IPS-NIHi7 (cell line): ENCODE results near the gene COL6A3.
"Not testable (repeated sequence)": the region's sequence is repeated elsewhere in the genome, so short reads cannot be mapped to it uniquely, and the experiment has no call there.

Experiments used
- DNase-seq: peaks from one replicate; pipeline ENCODE4 v3.0.0; 2012; ENCODE audit warnings: mixed read lengths; ENCODE audit errors: extremely low spot score

COL6A3 gene

GRCh38 chr2:237384672-237385020 lies 29.3 kb downstream of the COL6A3 start:
- no peak for DNase-seq

DNA sequence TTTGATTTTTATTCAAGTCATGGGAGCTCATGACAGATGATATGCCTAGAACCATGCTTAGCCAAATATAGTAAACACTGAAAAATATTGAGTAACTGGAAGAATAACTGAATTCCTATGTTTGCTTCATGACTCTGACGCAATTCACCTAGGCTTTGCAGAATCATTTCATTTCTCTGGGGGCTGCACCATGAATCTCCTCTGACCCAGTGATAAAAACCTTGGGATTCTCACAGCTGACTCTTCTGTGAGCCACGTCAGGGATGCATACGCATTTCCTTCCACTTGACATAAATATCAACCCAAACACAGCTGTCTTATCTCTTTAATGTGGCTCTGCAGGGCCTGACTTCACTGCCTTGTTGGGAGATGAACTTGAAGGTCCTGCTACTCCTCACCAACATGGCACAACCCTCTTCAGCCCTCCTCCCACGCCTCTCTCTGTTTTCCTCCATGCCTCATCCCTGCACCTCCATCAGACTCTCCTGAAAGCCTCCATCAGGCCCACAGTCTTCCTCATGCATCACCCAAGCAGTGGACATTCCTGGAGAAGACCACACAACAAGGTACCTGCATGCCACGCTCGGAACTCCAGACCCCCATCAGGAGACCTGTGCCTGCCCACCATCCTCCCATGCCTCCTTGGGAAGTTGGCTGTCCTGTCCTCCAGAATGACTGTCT lies 29.8 kb downstream of the COL6A3 start:
- DNase-seq: no peak

- DNase-seq: no peak
Observed at GRCh38 chr2:237380768-237381167, 33.2 kb downstream of the COL6A3 start.

DNA sequence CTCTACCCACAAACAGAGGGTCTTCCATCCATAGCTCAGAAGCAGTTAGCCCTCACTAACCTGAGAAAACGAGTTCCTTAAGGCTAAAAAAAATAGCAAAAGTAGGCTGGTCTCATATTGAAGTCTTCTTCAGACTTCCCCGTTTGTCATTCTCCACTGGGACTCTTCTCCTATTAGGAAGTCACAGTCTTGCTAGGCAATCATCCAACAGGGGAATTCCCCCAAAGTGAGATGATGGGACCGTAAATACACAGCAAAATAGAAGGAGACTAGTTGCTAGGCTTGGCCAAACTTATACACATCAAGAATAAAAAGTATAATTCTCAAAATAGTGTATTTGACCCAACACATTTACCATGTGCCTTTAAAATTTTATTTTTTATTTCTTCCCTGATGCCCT lies 34.3 kb downstream of the COL6A3 start:
- no peak for DNase-seq

GRCh38 chr2:237378650-237379049 lies 35.3 kb downstream of the COL6A3 start:
- DNase-seq: no peak

GRCh38 chr2:237374284-237375060 lies 39.5 kb downstream of the COL6A3 start:
- no peak for DNase-seq

- DNase-seq: no peak
Observed at GRCh38 chr2:237371856-237372255, 42.1 kb downstream of the COL6A3 start.

- DNase-seq: no peak
Observed at GRCh38 chr2:237365671-237366070, 48.3 kb downstream of the COL6A3 start.

DNA sequence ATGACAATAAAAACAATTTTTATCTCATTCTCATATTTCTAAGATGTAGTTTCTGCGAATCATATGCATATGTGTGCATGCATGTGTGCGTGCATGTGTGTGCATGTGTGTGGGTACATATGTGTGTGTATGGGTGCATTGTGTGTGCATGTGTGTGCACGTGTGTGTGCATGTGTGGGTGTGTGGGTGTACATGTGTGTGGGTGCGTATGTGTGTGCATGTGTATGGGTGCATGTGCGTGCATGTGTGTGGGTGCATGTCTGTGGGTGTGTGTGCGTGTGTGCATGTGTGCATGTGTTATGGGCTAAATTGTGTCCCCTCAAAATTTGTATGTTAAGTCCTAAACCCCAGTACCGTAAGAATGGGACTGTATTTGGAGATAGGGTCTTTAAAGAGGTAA lies 49.3 kb downstream of the COL6A3 start:
- DNase-seq: no peak

- no peak for DNase-seq
Observed at GRCh38 chr2:237361194-237362004, 52.6 kb downstream of the COL6A3 start.

DNA sequence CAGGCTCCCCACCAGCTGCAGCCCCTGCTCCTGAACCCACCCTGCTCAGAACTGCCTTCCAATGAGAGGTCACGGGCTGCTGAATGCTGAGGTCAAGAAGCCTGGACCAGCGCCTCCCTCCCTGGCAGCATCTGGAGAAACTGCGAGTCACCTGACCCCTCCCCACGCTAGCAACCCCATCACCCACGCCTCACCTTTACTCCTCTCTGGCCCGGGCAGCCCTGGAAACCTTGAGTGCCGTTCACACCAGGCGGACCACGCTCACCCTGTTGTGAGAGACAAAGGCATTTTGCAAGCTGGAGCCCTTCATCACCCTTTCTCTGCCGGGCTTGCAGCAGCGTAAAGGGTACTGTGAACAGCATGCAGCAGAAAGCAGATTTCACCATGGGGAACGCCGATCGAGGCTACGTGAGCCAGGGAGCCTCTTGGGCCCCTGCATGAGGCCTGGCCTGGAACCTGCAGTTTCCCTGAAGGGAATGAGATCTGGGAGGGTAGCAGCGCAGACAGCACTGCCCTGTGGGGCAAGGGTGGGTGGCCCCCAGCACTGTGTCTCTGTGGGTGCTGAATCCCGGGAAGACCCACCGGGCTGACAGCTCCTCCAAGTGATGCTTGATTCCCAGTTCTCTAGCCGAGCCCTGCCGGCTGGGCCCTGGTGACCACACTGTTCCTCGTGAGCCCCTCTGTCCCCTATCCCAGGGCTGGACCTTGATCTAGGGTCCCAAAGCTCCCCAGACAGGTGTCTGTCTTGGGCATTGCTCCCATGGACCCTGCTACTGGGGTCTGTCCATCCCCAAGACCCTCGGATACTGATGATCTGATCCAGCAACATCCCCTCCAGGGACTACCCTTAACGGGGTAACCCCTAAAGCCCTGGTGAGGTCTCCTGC lies 53.8 kb downstream of the COL6A3 start:
- no peak for DNase-seq

- no peak for DNase-seq
Observed at GRCh38 chr2:237359518-237359840, 54.5 kb downstream of the COL6A3 start.

DNA sequence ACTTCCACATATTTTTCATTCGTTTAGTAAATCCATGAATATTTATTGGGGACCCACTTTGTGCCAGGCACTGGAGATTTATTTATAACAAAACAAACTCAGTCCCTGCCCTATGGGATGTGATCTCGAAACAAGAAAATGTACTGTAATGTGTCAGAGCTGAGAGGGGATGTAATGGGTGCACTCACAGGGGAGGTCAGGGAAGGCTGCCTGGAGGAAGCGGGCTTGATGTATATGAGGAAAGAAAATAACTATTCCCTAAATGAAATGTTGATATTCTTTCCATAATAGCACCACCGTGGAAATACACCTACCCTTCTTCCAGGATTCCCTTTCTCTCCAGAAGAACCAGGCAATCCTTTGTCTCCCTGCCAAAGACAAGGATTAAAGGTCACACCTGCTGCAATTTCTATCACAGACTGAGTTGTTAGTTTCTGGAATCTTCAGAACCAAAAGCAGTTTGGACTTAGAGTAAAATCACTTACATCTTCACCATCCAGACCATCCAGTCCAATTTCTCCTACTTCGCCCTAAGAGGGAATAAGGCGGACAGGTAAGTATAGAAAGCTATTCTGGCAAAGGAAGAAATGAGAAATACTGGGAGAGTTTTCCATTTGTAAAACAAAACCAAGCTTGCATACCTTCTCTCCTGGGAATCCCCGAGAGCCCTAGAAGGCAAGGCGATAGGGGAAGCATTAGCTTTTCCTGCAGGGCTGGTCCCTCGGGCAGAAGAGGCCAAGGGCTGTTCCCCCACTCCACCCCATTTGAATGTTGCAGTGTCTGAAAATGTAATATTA lies 55.0 kb downstream of the COL6A3 start:
- peak; percentile 63 for DNase-seq

DNA sequence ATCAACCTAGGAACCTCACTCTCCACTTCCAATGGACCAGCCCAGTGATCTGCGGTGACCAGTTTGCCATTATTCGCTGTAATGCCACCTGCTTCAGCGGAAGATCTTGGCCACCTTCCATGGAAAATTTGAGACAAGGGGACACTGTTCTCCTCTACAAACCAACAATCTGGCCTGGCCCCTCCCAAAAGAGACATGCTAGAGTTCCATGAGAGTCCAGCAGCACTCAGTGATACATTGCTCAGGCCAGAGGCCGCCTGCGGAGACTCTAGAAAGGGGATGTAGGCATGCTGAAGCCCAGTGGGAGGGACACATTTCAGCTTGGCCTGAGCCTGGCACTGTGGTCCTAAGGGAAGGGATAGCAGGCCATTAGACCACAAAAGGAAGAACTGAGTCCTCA lies 58.3 kb downstream of the COL6A3 start:
- DNase-seq: no peak

DNA sequence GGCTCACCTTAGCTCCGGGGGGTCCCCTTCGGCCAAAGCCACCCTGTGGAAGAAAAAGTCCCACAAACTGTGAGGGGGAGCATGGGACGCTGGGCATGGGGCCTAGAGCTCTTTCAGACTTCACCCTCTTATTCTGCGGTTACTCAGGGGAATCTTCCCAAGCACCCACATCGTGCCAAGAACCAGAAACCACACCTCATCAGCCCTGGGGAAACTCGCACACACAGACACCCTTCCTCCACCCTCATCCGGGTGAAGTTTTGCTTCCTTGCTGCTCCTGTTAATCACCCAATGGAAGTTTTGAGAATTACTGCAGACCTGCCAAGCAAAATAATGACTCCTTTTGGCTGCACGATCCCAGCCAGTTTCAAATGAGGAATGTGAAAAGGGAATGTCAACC lies 59.1 kb downstream of the COL6A3 start:
- no peak for DNase-seq

DNA sequence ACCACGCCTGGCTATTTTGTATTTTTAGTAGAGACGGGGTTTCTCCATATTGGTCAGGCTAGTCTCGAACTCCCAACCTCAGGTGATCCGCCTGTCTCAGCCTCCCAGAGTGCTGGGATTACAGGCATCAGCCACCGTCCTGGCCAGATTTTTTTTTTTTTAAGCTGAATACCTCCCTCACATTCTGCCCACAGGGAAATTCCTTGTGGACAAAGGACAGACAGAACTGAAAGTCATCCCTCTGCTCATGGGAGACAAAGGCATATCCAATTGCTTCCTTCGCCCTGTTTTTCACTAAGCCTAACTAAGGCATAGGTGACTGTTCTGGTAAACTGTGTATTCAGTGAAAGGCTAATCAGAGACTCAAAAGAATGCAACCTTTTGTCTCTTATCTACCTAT lies 59.8 kb downstream of the COL6A3 start:
- not testable (repeated sequence) for DNase-seq

DNA sequence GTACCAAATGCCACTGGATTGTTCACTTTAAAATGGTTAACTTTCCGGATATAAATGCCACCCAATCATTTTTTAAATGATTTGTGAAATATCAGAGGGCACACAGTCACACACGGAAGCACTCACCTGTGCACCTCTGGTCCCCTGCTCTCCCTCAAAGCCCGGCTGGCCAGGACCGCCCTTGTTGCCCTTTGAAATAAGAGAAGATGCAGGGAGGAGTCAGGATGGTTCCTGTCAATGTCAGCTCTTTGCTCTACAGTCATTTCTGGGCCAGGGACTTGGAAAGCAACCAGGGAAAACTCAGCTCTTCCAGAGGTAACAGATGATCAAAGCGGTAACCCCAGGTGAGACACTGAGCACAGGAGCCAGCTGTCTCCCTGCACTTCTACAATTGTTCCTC lies 60.7 kb downstream of the COL6A3 start:
- DNase-seq: peak; percentile 59

DNA sequence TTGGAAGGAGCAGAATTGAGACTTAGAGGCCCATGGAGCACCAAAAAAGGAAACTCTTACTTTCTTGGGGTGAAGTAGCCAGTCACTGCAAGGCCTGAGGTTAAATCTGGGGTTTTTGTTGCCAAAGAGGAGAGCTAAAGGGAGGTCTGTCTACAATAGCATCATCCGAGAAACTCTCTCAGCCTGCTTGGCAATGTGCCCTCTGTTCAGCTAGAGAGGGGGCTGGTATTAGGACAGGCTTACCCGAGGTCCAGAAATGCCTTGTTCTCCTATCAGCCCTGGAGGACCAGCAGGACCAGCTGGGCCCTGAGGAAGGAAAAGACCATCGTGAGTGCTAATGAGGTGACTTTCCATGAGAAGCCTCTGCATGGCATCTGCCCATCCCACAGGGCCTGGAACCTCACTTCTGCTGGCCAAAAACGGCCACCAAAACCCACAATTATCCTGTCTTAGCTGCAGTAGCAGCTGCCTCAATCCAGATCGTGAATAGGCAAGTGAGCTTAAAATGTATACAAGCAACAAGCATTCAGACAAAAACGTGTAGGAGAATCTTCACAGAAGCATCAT lies 61.6 kb downstream of the COL6A3 start:
- DNase-seq: no peak

DNA sequence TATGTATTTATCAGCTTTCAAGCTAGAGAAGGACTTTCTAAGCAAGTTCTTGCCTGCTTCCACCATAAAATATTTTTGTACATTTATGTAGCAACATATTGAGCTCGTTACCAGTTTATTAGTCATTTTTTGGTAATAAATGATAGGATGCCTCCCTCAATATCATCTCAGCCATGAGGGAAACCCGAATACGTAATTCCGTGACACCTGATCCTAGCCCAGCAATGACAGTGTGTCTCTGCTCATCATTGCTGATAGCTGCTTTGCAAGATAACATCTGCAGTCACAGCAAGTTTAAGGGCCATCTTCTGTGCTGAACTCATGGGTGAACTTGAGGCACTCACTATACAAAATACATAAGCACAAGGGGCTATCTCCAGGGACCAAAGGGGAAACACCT lies 62.2 kb downstream of the COL6A3 start:
- DNase-seq: no peak

- DNase-seq: no peak
Observed at GRCh38 chr2:237351046-237351445, 62.9 kb downstream of the COL6A3 start.

DNA sequence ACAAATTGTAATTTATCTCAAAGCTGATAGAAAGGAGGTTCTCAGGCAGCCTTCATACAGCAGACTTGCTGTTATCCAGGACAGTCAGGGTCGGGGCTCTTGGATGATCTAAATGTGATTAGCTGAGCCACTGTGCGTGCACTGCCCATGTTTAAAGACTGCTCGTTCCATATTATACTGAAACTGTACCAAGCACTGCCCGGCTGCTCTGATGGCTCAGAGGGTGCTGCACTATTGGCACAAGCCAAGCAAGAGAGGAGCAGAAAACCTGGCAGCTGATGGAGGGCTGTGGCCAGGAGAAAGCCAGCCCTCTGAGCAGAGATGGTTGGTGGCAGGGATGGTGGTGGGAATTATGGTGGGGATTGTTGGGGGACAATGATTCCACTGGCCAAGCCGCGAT lies 63.4 kb downstream of the COL6A3 start:
- no peak for DNase-seq
